Dermis microvascular lymphatic vessel endothelial cell (primary cell): ENCODE data around the gene ASPRV1. TPM values are rescaled to one million over a fixed set of nuclear protein-coding genes. Genes with fewer than 3 reads are reported as not detected.

Experiments
- DNase-seq, 2 donors: peaks; one replicate each; pipeline versions ENCODE4 v3.0.0 to v3.0.0-alpha.2; 2010; ENCODE audit warnings: low read depth in 2 of 2
- total RNA-seq: library from RNA; depleted of rRNA; stranded (reverse); fragments of >200 nt; gene quantifications from 2 replicates; pipeline ENCODE4 v1.2.1, GENCODE V29; 2014

Gene ASPRV1
- total RNA-seq, 1 donor from 2014 or later, result under 0.01 TPM

- DNase-seq, result no peak
Observed at GRCh38 chr2:69943000-69943842, 18.2 kb downstream of the ASPRV1 start.

DNA sequence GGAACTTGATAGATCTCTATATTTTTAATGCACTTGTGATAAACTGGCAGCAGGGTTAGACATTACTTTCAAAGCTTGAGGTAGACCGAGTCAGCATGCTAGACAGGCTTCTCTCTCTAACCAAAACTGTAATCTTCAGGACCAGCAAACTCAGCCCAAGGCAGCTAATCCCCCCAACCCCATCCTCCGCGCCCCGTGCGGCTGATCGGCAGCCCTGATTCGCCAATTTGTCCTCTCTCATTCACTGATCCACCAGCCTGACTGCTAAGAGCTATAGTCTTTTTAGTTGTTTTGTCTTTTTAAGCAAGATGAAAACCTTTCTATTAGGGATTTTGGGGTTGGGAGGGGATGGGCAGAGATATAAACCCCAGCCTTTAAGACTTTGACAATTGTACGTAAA is 20.7 kb downstream of the ASPRV1 start:
- DNase-seq, result no peak

DNA sequence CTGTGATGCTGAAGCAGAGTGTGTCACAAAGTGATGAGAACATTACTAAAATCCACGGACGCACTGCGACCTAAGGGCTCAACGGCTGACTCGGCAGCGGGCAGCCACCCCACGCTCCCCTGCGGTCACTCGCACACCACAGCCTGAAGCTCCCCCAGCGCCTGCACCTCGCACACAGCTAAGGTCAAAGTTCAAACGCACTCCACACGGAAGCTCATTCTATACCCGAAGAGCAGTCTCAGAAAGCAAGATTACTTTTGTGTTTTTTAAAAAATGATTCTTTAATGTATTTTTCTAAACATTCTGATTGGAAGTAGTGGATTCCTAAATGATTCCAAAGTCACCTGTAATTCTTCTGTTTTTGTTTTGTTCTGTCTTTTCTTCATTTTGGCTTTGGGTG is 21.7 kb downstream of the ASPRV1 start:
- no peak for DNase-seq

GRCh38 chr2:69937968-69938367 is 23.5 kb downstream of the ASPRV1 start:
- DNase-seq, result no peak

DNA sequence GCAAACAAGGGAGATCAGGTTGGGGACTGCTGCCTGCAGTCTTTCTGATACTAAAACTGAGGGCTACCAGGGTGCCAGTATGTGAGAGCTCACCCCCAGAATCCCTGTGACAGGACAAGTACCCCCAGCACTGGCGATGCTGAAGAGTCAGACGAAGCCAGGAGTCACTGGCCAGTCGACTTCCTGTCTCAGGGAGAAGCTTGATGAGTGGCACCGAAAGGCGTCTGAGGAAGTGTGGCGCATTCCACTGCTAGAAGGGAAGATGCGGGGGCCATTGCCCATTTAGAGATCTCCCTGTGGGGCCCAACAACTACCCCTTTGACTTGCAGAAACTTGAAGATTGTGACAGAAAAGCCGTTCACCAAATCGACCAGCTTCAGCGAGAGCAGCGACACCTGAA is 24.5 kb downstream of the ASPRV1 start:
- DNase-seq, result peak in 1 of 2 donors; percentile 49

- DNase-seq, result no peak
Observed at GRCh38 chr2:69935011-69935410, 26.4 kb downstream of the ASPRV1 start.

DNA sequence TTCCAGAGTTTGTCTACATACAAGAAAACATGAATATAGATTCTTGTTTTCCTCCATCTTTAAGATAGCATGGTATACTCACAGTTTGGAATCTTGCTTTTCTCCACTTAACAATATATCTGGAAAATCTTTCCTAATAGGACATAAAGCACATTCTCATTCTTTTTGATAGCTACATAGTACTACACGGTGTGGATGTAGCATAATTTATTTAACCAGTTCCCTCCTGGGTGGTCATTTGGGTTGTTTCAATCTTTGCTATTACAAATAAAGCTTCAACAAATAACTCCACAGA is 26.9 kb downstream of the ASPRV1 start:
- DNase-seq, result no peak

DNA sequence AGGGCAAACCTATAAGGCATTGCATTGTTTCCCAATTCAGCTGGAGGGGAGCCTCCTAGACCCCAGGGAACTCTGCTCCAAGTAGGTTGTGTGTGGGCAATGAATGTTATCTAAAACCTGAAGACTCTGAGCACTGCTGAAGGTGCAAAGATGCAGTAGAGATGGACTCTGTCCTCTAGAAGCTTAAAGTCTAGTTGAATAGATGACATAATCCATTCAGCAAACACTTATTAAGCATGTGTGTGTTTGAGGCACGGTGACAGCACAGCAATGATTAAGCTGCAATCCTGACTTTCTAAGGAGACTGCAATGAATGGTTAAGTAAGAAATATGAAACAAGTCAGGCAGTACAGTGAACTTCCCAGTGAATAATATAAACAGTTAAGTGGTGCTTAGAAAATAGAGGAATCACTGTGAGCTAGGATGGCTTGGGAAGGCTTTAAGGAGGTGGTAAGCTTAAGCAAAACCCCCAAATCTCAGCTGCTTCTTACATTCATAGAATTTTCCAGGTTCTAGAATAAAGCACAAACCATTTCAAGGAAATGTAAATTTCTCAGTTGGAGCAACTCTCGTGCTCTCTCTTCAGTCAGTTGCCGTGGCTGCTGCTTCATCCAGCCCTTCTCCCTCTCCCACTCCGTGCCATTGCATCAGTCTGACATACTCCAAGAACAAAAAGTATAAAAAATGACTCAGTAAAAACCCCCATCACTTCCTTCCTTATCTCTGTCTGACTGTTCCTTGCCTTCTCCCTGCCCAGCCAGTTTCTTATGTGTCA is 27.4 kb downstream of the ASPRV1 start:
- peak in 1 of 2 donors; percentile 82 for DNase-seq

- DNase-seq, result no peak
Observed at GRCh38 chr2:69933254-69933828, 28.1 kb downstream of the ASPRV1 start.

- DNase-seq, result no peak
Observed at GRCh38 chr2:69932596-69932922, 28.9 kb downstream of the ASPRV1 start.

- no peak for DNase-seq
Observed at GRCh38 chr2:69931832-69932595, 29.4 kb downstream of the ASPRV1 start.

DNA sequence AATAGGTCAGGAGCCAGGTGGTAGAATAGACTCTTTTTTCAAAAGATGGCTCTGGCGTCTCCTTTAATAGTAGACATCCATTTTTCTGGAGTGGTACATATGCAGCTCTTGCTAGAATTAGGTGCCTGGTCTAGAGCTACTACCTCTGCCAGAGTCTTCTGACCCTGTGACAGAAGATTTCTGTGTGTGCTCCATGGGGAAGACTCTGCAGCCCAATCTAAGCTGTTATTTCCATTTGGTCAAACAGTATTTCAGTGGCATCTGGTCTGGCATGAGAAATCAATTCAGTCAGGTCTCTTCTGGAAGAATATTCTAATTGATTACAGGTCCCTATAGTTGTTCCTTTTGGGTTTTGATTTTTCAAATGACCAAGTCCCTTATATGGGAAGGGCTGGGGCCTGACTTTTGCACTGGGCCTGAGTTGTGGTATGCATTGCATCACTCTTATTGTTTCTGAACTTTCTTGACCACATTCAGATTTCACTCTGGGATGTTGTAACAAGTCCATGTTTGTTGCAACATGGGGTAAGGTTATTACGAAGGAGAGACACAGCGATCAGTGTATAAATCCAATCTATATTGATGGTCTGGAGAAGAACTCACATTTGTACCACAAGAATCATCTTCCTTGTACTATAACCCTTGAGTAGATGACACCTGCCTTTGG is 34.4 kb downstream of the ASPRV1 start:
- no peak for DNase-seq

DNA sequence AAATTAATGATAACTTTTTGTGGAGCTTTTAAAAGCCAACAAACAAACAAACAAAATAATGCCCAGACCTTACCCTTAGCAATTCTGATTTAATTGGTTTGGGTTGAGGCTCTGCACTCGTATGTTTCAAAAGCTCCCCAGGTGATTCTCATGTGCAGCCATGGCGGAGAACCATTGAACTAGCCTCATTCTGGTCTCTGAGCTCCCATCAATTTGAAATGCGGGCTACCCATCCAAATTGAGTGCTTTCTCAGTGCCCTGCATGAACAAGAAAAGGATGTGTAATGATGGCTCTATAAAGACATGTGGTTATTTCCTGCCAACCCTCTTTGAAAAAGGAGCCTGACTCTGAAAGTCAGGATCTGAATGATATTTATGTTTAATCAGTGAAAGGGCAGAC is 38.3 kb downstream of the ASPRV1 start:
- no peak for DNase-seq

DNA sequence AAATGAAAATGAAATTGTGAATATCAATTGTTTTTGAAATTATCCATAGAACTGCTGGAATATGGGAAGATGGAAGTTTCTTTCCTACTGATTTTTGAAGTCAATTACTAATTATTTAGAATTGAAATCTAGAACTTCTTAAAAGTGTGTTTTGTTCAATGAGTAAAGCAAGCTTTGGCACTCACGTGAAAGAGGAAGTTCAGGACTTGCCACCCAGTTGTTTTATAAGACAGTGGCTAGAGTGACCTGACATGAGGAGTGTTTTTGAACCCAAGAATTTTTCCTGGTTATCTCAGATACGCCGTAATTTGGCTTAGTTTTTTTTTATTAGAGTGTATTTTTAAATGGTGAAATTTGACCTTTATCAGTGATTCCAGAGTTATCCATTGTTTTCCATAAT is 43.0 kb downstream of the ASPRV1 start:
- DNase-seq, result no peak

DNA sequence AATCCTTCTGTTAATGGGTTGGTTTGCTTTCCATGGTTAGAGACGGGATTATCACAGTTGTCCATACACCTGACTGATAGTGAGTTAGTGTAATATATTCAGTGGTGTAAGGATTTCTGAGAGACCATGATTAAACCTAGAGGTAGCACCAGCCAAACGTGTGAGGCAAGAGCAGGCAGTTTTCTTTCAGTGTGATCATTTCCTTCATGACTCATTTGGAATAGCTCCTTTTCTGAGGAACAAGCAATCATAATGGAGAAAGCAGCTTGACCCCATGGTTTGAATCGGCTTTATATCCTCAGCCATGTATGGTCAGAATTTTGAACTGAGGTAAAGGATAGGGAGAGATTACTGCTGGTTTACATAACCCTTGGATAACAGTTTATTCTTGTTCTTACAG is 43.6 kb downstream of the ASPRV1 start:
- peak in 1 of 2 donors; percentile 88 for DNase-seq

DNA sequence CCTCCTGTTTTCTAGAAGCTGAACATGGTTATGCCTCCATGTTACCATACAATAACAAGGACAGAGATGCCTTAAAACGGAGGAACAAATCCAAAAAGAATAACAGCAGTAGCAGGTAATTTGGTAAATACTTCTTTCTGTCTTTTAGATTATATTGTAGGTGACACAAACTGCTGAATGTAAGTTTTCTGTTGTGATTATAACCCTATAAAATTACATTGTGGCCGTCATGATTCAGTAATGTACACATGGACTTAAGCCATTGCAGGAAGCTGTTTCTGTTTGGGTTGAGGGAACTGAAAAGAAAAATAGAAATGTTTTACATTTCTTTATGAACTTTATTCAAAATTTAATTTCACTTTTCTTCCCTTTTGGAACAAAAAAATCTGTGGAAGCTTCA is 45.3 kb downstream of the ASPRV1 start:
- no peak for DNase-seq

- DNase-seq, result peak in 1 of 2 donors; percentile 34
Observed at GRCh38 chr2:69914950-69915945, 46.2 kb downstream of the ASPRV1 start, which contains the start of gene MXD1. TSS of gene MXD1 (plus strand) at chr2:69915109. CDS start at chr2:69915331, 222 bp downstream.

DNA sequence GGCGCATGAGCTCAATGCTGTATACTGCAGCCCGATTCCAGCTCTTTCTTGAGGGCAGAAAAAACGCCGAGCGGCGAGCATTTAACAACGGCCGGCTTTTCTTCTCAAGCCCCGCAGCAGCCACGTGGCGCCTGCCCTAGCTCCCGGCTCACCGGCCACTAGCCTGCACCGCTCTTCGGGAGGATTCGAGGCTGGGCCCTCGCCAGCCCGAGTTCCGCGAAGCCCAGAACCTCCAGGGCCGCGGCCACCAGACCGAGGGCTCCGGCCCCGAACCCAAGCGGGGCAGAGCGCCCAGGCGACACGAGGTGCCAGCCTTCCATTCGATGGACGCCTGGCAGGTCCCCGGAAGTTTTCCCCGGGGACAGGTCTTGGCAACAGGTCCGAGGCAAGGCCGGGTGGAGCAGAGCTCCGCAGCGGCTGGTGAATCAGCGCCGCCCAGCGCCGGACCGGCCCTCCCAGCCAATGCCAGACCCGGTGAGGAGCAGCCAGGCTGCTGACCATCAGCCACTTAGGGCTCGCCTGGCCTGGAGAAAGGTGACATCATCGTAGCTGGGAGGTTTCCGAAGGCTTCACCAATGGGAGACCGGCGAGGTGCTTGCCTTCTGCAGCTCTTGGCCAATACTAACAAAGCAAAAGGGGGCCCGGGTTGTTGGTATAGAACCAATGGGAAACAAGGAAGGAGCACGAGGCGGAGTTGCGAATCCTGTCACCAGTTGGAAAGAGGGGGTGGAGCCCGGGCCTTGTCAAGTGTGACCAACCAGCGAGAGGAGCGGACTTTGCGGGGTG is 47.1 kb downstream of the ASPRV1 start:
- peak; percentile 100 for DNase-seq

GRCh38 chr2:69911985-69912563 is 49.4 kb downstream of the ASPRV1 start:
- DNase-seq, result peak; percentile 61 to 72
